ENCODE measurements around the gene SCAMP5.

The SCAMP5 gene

DNA sequence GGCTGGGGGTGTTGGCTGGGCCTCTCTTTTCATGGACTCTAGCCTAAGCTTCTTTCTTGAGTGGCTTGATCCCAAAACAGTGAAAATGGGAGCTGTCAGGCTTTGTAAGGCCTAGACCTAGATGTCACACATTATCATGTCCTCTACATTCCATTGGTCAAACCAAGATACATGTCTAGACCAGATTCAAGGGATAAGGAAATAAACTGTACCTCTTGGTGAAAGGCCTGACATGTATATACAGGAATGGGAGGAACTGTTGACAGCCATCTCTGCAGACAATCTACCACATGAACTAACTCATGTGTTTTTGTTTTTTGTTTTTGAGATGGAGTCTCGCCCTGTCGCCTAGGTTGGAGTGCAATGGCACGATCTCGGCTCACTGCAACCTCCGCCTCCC, 27.7 kb upstream of the SCAMP5 start:
- H3K27ac ChIP-seq: no peak overlapping the region
- H3K4me3 ChIP-seq: no peak overlapping the region
- no peaks in the 10 kb centered on the region for H3K36me3 ChIP-seq
- H4K20me1 ChIP-seq: no peaks in the 10 kb centered on the region
- no peaks in the 10 kb centered on the region for H3K9me3 ChIP-seq
- no peak overlapping the region for H3K9ac ChIP-seq
- no peak overlapping the region for H3K4me2 ChIP-seq
- TF ChIP-seq Cebpa-rat (IDR thresholded peaks at IDR 0.05): no peak
- no peaks in the 10 kb centered on the region for H3K27me3 ChIP-seq
- no peaks in the 10 kb centered on the region for H3K4me1 ChIP-seq

DNA sequence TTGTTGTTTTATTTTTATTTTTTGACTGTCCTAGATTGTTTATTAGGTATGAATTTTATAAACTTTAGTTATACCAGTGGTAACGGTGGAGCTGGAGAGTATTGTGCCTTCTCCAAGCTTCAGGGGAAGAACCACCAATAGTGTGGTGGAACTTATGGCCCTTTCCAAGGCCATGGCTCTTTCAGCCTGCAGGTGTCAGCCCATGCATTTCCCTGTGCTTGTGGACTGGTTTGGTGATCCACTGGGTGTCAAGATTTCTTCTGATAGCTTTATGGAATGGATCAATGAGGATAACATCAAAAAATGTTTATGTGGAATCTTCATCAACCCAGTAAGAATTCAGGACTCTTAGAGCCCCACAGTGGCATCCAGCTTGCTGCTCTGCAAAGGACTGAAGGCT, 19.2 kb upstream of the SCAMP5 start:
- no peaks in the 10 kb centered on the region for H3K36me3 ChIP-seq
- no peaks in the 10 kb centered on the region for H4K20me1 ChIP-seq
- no peak overlapping the region for H3K27ac ChIP-seq
- H3K9ac ChIP-seq: no peak overlapping the region
- TF ChIP-seq Cebpa-rat (IDR thresholded peaks at IDR 0.05): no peak
- H3K4me1 ChIP-seq: no peaks in the 10 kb centered on the region
- no peaks in the 10 kb centered on the region for H3K27me3 ChIP-seq
- no peak overlapping the region for H3K4me2 ChIP-seq
- no peaks in the 10 kb centered on the region for H3K9me3 ChIP-seq
- no peak overlapping the region for H3K4me3 ChIP-seq

DNA sequence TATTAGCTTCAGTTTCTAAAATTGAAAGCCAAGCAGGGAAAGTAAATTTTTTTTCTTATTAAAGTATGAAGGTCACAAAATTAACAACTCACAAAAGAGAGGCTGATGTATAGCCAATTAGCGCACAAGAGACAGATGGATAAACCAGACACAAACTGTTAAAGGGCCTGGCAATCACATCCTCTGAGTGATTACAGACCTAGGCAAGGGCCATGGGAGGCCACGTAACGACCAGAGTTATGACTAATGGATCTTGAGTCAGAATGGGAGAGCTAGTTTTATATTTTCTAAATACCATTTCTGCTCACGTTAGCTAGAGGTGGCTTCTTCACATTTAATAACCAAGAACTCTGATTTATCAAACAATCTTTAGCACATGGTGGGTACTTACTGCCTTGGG, 17.8 kb upstream of the SCAMP5 start:
- H3K36me3 ChIP-seq: no peaks in the 10 kb centered on the region
- no peak overlapping the region for H3K27ac ChIP-seq
- no peaks in the 10 kb centered on the region for H4K20me1 ChIP-seq
- H3K4me1 ChIP-seq: no peaks in the 10 kb centered on the region
- no peak overlapping the region for H3K9ac ChIP-seq
- H3K27me3 ChIP-seq: no peaks in the 10 kb centered on the region
- TF ChIP-seq Cebpa-rat (IDR thresholded peaks at IDR 0.05): no peak
- H3K4me3 ChIP-seq: no peak overlapping the region
- H3K9me3 ChIP-seq: no peaks in the 10 kb centered on the region
- no peak overlapping the region for H3K4me2 ChIP-seq

DNA sequence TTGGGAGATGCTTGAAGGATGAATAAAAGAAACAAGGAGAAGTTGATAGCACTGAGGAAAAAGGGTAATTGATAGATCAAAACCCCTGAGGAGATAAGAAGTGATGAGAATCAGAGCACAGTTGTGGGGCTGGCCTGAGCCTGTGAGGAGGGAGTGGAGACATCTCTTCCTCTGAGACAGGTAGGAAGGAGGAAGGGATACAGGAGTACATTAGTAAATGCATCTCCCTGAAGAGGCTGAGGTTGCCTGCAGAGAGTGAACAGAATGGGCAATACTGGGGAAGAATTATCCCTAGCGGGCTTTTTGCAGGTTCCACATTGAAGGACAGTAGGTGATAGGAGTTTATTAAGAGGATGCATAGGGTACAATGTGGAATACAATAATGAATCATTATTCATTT, 17.3 kb upstream of the SCAMP5 start:
- no peaks in the 10 kb centered on the region for H3K4me1 ChIP-seq
- H3K9ac ChIP-seq: no peak overlapping the region
- no peaks in the 10 kb centered on the region for H3K36me3 ChIP-seq
- H3K4me2 ChIP-seq: no peak overlapping the region
- H3K9me3 ChIP-seq: no peaks in the 10 kb centered on the region
- no peaks in the 10 kb centered on the region for H3K27me3 ChIP-seq
- no peaks in the 10 kb centered on the region for H4K20me1 ChIP-seq
- H3K27ac ChIP-seq: no peak overlapping the region
- no peak overlapping the region for H3K4me3 ChIP-seq
- TF ChIP-seq Cebpa-rat (IDR thresholded peaks at IDR 0.05): no peak

DNA sequence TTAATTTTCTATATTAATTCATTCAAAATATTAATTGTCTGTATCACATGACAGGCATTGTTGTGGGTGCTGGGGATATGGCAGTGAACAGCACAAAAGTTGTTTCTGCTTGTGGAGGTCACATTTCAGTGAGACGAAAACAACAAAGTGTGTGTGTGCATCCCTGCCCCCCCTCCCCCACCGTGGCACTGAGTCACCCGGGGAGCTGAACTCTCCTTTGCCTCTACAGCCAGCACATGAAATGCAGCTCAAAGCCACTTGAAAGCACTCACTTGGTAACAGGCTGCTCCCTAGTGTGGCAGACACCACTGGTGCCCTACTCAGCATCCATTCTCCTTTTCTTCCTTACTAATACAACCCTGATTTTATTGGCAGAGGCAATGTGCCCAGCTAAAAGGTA, 16.9 kb upstream of the SCAMP5 start:
- no peaks in the 10 kb centered on the region for H3K4me1 ChIP-seq
- H3K36me3 ChIP-seq: no peaks in the 10 kb centered on the region
- TF ChIP-seq Cebpa-rat (IDR thresholded peaks at IDR 0.05): no peak
- no peaks in the 10 kb centered on the region for H4K20me1 ChIP-seq
- no peaks in the 10 kb centered on the region for H3K27me3 ChIP-seq
- no peaks in the 10 kb centered on the region for H3K9me3 ChIP-seq
- no peak overlapping the region for H3K27ac ChIP-seq
- no peak overlapping the region for H3K4me3 ChIP-seq
- no peak overlapping the region for H3K4me2 ChIP-seq
- H3K9ac ChIP-seq: no peak overlapping the region

DNA sequence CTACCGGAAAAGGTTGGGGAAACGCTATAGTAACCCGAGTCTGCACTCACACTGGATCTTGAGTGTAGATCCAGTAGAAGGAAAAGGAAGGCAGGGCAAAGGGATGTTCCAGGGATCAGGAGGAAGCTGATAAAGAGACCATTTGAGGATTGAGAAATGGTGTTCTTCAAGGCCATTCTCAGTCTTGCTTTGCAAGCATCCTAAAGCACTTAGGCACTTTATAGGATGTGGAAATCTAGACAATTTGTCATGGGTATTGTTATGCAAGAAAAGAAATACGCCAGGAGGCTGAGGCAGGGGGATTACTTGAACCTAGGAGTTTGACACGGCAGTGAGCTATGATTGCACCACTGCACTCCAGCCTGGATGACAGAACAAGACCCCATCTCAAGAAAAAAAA, 13.2 kb upstream of the SCAMP5 start:
- H3K27ac ChIP-seq: no peak overlapping the region
- no peak overlapping the region for H3K9ac ChIP-seq
- H3K27me3 ChIP-seq: no peaks in the 10 kb centered on the region
- H3K4me2 ChIP-seq: no peak overlapping the region
- H3K4me3 ChIP-seq: no peak overlapping the region
- no peaks in the 10 kb centered on the region for H3K9me3 ChIP-seq
- no peak for TF ChIP-seq Cebpa-rat (IDR thresholded peaks at IDR 0.05)
- no peaks in the 10 kb centered on the region for H3K36me3 ChIP-seq
- no peaks in the 10 kb centered on the region for H3K4me1 ChIP-seq
- H4K20me1 ChIP-seq: no peaks in the 10 kb centered on the region

DNA sequence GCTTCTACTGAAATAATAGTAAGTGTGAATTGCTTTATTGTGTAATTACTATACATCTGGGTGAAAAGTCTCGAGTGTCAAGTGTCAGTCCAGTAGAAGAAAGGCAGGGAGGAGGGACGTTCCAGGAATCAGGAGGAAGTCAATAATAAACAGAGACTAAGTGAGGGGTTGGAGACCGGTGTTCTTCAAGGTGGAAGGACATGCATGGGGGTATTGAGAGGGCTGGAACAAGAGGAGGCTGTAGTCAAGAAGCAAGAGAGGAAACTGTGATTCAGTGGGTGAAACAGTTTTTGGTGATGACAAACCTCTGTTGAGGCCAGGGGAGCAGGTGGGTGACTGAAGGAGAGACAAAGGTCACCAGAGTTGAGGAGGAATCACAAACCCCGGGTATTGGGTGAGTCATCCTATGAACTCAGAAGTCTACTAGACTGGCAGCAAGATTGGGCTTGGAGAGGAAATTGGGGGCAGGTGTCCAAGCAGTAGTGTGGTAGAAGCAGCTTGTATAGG, 11.6 kb upstream of the SCAMP5 start:
- Histone ChIP-seq H3K27me3 (no peaks in the 10 kb centered on the region), H3K27ac (no peak overlapping the region), H3K9me3 (no peaks in the 10 kb centered on the region), H3K36me3 (no peaks in the 10 kb centered on the region), H3K9ac (no peak overlapping the region), H3K4me2 (no peak overlapping the region), H4K20me1 (no peaks in the 10 kb centered on the region), H3K4me1 (no peaks in the 10 kb centered on the region), H3K4me3 (no peak overlapping the region)
- TF ChIP-seq Cebpa-rat (IDR thresholded peaks at IDR 0.05): no peak

DNA sequence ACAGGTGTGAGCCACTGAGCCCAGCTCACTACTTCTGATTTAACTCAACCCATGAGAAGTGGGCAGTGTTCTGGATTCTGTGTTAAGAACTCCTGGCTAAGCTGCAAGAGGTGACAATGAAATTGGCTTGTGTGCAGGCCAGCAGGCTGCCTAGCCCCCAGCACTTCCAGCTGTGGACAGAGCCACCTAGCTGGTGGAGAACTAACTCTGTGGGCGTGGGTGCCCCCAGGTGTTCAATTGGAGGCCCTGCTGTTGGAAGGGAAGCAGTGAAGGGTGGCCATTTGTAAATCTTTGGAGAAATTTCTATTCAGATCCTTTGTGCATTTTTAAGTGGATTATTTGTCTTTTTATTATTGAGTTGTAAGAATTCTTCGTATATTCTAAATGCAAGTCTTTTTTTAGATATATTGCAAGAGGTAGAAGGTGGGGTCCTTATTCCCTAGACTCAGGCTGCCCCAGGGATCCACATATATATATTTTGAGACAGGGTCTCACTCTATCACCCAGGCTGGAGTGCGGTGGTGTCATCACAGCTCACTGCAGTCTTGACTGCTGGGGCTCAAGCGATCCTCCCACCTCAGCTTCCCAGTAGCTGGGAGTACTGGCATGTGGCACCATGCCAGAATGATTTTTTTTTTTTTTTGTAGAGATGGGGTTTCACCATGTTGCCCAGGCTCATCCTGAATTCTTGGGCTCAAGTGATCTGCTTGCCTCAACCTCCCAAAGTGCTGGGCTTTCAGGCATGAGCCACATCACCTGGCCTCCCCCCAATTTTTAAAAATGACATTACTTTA, 7.2 kb upstream of the SCAMP5 start:
- Histone ChIP-seq H3K4me1 (no peaks in the 10 kb centered on the region), H3K9me3 (no peaks in the 10 kb centered on the region), H3K4me3 (no peak overlapping the region), H3K4me2 (no peak overlapping the region), H3K27ac (no peak overlapping the region), H3K27me3 (no peaks in the 10 kb centered on the region), H3K9ac (no peak overlapping the region), H3K36me3 (no peaks in the 10 kb centered on the region), H4K20me1 (no peaks in the 10 kb centered on the region)
- TF ChIP-seq Cebpa-rat (IDR thresholded peaks at IDR 0.05): no peak

DNA sequence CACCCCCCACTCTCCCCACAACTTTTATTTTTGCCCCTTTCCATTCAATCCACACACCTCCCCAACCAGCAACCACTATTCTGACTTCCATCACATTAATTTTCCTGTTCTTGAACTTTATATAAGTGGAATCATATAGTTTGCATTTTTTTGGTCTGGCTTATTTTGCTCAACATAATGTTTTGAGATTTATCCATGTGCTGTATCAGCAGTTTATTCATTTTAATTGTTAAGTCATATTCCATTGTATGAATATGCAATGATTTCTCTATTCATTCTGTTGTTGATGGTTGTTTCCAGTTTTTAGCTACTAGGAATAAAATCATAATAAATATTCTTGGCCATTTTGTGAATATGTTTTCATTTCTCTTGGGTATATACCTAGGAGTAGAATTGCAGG, 5.8 kb upstream of the SCAMP5 start:
- Histone ChIP-seq H4K20me1 (no peaks in the 10 kb centered on the region), H3K4me2 (no peak overlapping the region), H3K4me1 (no peaks in the 10 kb centered on the region), H3K4me3 (no peak overlapping the region), H3K9ac (no peak overlapping the region), H3K27ac (no peak overlapping the region), H3K27me3 (no peaks in the 10 kb centered on the region), H3K9me3 (no peaks in the 10 kb centered on the region), H3K36me3 (no peaks in the 10 kb centered on the region)
- no peak for TF ChIP-seq Cebpa-rat (IDR thresholded peaks at IDR 0.05)

DNA sequence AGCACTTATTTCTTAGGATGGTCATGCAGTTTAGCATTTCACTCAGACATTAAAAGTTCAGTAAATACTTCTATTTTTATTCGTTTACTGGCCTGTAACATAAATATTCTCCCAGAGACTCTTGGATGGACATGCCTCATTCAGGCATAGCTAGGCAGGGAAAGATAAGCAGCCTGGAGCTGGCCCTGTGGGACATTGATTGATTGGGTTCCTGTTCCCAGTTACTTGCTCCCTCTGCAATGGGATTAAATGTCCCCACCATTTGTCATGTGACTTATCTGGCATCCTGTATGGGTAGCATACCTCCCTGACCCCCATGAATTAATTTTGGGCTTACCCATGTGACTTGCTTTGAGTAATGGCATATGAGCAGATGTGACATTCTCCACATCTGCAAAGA, 2.7 kb upstream of the SCAMP5 start:
- H3K27me3 ChIP-seq: no peaks in the 10 kb centered on the region; the same call in 1 of the 2 replicates
- H3K4me2 ChIP-seq: no peak overlapping the region
- no peak overlapping the region for H3K27ac ChIP-seq
- no peak for TF ChIP-seq Cebpa-rat (IDR thresholded peaks at IDR 0.05)
- no peak overlapping the region for H3K9ac ChIP-seq
- no peak overlapping the region for H3K4me3 ChIP-seq
- H4K20me1 ChIP-seq: no peaks in the 10 kb centered on the region
- H3K36me3 ChIP-seq: no peaks in the 10 kb centered on the region
- H3K9me3 ChIP-seq: no peaks in the 10 kb centered on the region
- peaks cover 22% of the 10 kb centered on the region for H3K4me1 ChIP-seq

Measured in BLaER1 (cell line).